ENCODE measurements around the gene ZC3H12D.

Gene ZC3H12D

DNA sequence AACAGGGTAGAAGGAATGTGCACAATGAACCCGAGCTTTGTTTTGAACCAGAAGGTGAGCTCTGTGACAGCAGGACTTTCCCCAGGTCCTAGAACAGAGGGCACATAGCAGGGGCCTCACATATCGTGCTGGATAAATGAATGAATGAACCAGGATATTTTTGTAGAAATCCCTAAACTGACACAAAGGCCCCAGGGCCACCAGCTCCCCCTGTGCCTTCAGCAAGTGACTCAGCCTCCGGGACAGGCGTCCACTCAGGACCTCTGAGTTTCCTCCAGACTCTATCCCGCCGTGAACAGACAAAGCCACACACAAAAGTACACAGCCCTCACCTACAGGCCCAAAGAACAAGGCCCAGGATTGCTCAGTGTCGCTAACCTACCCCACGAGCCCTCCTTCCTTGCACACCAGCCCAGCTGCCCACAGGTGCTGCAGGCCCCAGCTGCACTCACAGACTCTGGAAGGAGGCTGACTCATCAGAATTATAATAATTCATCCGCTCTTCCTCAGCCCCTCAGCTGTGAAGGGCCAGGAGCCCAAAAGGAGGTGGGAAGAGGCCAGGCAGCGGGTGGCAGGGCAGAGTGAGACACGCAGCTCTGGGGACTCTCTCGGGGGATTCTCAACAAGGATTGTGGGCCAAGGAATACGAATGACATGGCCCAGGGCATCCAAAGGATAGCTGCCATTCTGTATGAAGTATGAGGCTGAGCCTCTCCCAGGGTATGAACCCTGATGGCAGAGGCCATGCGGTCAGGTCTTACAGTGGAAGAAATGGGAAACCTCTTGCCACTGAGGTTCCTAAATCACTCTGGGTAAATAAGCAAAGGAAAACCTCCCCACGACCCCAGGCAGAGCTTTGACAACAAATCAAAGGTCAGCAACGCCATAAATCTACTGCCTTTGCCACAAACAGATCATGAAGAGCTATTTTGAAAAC, 43.8 kb downstream of the ZC3H12D start:
- no peak for DNase-seq

DNA sequence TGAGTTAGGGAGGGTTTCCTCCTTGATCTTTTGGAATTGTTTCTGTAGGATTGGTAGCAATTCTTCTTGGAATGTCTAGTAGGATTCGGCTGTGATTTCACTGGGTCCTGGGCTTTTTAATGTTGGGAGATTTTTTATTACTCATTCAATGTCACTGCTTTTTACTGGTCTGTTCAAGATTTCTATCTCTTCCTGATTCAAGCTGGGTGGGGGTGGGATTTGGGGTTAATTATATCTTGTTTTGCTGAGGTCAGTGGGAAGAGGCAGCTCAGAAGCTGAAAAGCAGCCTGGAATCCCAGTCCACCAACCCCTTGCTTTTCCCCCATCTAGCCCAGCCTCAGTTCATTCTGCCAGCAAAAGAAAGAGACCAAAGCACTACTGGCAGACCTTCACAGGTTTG, 45.2 kb downstream of the ZC3H12D start:
- no peak for DNase-seq

DNA sequence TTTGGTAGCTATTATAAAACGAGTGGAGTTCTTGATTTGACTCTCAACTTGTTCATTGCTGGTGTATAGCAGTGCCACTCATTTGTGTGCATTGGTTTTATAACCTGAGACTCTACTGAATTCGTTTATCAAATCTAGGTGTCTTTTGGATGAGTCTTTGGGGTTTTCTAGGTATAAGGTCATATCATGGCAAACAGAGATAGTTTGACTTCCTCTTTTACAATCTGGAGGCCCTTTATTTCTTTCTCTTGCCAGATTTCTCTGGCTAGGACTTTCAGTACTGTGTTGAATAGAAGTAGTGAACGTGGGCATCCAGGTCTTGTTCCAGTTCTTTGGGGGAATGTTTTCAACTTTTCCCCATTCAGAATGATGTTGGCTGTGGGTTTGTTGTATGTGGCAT, 46.0 kb downstream of the ZC3H12D start:
- no peak for DNase-seq

DNA sequence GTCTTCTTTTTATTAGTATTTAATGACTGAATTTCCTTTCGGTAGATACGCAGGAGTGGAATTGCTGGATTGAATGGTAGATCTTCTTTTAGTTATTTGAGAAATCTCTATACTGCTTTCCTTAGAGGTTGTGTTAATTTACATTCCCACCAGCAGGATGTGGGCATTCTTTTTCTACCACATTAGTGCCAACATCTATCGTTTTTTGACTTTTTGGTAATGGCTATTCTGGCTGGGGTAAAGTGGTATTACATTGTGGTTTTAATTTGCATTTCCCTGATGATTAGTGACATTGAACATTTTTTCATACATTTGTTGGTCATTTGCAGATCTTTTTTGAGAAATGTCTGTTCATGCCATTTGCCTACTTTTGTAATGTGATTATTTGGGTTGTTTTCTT, 47.6 kb downstream of the ZC3H12D start:
- DNase-seq, result no peak

DNA sequence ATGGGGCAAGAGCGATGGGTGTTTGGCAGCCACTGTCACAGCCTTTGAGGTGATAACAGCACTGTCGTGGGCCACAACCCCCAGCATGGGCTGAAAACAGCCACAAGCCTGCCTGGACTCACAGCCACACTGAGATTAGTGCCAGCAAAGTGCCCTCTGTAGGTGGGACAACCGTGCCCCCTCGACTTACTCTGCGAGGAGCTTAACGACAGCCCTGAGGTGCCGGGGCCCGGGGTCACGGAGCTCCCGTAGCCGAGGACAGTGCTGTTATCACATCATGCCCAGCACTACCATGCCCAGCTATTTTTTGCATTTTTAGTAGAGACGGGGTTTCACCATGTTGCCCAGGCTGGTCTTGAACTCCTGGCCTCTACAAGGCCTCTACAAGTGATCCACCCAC, 48.2 kb downstream of the ZC3H12D start:
- DNase-seq, result no peak

DNA sequence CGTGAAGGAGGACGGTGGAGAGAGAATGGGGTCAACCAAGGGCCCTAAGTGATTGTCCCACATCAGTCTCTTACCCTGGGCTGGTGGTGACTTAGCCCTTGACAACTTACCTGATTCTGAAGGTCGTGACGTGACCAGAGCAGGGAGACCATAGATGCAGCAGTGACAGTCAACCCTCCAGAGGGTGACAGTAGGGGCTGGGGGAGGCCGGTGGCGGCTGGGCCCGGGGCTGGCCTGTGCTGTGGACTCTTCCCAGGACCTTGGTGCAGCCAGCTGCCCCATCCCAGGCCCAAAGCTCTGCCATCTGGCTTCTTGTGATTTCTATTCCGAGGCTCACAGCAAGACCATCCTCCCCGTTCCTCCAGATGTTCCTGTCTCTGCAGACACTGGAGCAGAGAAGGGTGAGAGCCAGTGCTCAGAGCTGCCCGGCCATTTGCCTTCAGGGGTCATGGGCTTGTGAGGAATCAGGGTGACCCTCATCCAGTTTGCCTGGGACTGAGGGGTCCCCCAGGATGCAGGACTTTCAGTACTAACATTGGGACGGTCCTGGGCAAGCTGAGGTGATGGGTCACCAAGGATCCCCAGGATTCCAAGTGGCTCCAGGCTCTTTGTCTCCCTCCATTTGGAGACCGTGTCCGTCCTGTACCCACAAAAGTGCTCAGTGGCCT, 48.8 kb downstream of the ZC3H12D start:
- DNase-seq, result no peak

DNA sequence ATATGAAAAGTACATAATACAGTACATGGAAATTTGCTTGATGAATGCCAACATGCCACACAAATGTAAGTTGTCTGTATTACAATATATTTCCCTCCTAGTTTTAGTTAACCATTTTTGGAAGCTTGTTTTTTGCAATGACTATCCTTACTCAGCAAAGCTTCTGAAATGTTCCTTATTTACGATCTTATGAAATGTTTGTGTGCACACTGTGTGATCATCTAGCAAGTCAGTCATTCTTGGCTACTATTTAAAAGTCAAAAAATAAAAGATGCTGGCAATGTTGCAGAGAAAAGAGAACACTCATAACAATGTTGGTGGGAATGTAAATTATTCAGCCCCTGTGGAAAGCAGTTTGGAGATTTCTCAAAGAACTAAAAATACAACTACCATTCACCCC, 50.9 kb downstream of the ZC3H12D start:
- DNase-seq, result no peak

DNA sequence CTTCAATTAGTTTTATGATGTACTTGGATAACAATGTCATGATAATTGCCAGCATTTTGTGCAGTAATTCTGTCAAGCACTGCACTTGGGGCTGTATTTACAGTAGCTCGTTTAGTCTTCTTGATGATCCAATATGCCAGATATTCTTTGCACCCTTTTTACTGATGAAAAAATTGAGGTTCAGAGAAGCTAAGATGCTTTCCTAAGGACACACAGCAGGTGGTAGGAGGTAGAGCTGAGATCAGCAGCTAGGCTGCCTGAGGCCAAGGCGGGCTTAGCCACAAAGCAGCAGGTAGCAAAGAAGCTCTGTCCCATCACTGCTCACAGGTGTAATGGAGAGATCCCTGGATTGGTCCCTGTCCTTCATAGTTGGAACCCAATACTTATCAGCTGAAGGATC, 51.4 kb downstream of the ZC3H12D start:
- DNase-seq, result no peak

DNA sequence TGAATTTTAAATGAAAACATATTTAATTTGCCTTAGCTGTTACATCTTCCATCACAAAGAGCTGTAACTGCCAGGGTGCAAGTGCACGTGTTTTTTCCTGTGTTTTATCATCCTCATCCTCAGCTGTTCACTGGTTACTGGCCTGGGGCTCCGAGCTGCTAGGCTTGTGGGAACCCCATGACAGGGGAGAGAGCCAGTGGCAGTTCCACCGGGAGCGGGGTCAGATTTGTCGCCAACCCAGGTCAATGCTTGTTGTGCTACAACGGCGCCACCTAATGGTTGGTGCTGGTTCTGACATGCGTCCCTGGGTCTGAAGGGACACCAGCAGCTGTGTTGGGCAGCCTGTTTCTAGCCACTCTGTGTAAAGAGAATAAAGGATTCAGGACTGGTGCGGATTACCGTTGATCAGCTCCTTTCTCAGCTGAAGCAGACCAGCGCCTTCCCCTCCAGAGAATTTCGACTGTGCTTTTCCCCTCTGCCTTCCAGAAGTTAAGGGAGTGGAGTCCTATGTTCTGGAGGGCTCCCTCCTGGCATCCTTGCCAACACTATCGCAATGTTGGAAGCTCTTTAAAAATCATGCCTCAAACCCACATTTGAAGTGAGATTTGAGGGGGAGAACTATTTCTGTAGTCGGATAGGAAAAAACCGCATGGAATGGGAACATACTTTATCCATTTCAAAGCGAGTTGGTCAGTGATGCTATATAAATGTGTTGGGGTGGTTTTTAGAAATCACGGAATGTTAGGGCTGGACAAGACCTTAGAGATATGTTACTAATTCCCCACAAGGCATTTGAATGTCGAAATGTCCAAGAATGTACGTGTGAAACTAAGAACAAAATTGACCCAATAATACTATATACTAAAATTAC, 52.7 kb downstream of the ZC3H12D start:
- DNase-seq, result peak; percentile 72

DNA sequence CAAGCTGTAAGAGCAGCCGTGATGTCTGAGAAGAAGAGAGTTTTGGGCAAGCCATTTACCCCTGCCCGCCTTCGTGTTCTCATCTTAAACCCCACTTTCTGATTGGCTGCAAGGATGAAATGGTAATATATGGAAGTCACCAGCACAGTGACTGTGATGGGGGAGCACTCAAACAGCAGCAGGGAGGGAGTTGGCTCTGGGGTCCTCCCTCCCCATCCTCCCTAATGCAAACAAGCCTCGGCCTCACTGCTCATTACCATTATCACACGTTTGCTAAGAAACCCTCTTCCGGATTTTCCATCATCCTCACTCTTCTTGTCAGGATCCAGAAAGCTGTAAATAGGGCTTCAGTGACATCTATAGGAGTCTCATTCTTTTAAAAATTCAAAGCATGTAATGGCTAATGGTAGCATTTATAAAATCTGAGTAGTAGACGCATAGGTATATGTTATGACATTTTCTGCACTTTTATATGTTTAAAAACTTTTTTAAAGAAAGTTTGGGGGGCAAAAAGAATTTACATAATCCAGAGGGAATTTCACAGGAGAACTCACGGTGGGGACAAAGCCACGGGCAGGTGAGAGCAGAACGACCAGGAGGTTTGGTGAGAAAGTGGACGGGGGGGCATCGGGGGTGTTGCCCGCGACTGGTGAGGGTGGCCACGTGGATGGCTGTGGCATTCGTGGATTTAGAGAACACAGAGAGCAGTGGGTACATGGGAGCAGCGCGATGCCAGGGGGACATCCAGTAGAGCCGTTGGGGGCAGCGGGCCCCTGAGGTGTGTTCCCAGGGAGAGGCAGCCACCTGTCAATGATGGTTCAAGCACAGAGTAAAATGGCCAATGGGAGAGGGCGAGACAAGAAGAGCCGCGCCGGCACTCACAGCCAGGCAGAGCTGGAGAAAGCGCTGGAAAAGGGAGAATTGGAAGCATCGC, 55.1 kb downstream of the ZC3H12D start:
- no peak for DNase-seq

DNA sequence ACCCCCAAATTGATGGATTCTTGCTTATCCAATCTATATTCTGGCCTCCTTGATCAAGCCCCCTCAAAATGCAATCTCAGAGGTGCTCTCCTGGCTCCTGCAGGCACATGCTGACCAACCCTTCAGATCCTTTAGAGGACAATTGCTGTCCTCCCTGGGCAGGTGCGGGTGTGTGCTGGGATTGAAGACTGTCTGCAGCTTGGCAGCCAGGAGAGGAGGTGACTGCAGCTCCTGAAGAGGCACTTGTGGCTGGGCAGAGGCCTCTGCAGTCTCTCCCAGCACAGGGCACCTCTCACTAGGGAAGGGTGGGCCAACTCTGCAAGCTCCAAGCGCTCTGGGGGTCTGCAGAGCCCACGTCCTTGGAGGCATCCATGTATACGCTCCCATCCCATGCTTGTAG, 56.2 kb downstream of the ZC3H12D start:
- DNase-seq, result no peak

DNA sequence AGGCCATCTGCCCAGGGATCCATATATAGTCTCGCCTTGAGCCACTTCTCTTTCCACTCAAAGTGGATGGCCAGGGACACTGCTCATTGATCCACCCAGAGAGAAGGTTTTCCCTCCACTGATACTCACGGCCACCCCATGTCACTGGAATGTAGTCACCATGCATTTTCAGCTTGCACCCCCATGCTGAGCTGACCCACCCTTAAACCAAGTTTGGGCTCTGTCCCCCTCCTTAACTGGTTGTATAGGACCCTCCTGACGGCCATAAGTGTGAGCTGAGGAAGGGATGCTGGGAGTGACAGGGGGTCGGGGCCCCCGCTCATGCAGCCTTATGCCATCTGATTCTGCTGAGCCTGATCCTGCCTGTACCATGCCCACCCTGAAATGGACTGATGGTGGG, 59.1 kb downstream of the ZC3H12D start:
- DNase-seq, result no peak

DNA sequence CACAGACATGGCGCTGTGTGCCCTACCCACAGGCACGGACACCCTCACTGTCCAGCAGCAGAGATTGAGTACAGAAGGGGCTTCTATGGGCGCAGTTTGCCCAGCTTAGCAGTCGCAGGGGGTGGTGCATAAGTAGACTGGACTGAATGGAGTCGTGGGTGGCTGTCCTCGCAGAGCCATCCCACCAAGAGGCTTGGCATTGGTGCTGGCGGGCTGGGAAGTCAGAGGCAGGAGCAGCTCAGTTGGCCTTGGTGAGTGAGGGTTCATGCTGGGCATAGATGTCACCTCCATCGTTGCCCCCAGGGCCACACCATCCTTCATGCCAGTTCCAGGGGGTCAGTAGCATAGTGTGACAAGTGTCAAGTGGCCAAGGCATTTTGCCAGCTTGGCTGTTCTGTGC, 59.6 kb downstream of the ZC3H12D start:
- DNase-seq, result no peak

DNA sequence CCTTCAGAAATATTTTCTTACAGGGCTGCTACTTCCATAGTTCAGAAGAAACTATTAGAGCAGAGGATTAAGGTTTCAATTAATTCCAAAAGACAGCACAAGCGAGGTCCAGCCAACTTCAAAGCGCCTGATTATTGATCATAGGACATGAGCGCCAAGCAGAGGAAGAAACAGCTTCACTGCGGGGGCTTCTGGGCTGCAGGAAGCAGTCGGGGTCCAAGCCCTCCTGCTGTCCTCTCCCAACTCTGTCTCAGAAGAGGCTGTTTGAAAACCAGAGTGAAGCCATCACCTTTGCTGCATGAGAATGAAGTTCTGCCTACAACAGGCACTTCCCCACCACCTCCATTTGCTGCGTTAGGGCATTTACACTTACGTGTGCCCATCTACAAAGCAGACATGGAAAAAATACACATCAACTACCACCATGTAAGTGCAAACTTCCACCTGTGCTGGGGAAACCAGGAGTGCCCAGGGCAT, 60.8 kb downstream of the ZC3H12D start:
- DNase-seq, result no peak

DNA sequence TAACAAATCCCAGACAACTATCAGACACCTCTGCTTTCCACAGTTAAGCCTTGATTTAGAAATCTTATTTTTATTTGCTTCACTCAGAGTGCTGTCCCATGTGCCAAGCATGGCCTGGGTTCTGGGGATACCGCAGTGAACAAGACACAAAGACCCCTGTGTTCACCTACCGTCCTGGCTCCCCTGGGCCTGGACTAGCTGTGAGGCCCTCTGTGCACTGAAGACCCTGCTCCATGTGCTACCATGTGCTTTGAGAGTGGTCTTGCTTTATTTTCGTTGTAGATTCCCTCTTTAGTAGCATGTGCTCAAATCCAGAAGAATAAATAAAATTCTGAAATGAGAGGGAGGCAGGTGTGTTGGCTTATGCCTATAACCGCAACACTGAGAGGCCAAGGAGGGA, 62.2 kb downstream of the ZC3H12D start:
- DNase-seq, result no peak

DNA sequence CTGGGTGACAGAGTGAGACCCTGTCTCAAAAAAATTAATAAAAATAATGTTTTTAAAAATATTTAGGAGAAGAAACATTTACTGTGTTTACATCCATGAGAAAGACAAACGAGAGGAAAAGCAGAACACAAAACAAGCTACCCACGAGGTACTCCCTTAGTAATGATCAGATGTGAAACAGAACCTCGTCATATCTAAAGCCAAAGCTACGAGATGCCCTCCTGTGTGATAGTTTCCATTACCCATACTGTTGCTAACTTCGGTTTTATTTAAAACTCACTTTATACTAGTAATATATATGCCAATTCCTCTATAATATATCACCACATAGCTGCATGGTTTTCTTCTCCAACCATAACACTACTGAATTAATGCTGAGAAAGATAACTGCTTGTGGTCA, 63.7 kb downstream of the ZC3H12D start:
- DNase-seq, result no peak

DNA sequence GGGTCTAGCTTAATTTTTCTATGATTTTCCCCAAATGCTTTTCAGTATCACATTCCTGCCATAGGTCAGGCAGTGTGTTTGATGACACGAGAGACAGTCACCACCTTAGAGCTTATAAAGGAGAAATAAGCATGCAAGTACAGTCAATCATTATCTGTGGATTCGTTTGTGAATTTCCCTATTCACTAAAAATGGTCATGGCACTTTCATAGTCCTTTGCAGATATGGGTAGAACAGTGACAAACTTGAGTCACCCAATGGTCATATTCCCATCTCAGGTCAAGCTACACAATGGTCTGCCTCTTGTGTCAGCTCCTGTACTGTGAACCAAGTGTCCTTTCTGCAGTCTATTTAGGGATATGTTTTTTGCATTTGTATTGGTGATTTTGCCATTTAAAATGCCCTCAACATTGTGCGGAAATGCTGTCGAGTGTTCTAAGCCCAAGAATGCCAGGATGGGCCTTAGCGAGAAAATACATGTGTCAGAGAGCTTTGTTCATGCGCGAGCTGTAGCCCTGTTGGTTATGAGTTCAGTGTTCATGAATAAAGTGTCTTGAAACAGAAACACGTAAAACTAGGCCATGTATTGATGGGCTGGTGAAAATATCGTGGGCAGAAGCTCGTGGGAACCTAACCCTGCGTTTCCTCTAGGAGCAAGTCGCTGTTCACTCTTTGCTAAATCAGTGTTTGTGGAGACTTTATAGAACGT, 65.0 kb downstream of the ZC3H12D start:
- DNase-seq, result no peak

DNA sequence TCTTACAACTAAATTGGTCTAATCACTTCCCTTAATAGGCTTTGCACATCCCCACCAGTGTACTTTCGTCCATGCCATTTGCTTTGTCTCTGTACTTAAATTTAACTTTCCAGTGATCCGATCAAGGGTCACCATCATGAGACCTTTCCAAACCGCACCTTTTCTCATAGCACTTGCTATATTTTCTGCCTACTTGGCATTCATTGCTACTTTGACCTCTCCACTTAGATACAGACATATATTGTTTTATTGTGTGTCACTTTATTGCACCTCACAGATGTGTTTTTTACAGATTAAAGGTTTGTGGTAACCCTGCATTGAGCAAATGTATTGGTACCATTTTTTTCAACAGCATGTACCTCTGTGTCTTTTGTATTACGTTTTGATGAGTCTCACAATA, 70.0 kb downstream of the ZC3H12D start:
- DNase-seq, result no peak

DNA sequence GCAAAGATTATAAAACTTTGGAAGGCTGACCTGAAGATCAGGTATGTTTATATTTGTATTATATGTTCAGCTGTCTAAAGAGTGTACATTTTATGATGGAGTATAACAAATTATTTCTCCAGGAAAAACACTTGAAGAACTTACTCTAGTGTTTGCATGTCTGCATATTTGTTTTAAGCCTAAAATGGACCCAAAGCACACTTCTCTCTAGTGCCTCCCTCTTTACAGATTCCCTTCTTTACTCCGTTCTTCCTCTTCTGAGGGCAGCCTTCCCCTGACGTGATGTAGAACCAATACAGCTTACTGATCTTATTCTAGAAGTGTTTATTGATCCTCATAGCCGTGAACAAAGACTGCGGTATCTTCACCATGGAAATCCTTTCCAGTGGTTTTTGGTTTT, 70.8 kb downstream of the ZC3H12D start:
- no peak for DNase-seq

DNA sequence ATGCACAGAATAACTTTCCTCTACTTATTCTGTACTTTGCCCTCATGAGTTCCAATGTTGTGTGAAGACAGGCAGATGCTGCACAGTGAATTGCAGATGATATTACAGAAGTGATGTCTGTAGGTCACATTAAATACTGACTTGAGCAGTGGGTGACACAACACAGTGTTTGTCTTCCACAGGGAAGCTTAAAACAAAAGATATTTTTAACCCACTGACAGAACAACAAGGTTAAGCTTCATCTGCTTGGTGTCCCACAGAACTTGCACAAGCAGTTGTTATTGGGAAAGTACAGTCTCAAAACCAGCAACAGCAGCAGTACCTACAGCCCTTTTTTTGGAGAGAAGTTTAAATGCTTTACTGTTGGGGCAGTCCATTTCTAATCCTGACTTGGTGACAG, 74.3 kb downstream of the ZC3H12D start:
- DNase-seq, result no peak

DNA sequence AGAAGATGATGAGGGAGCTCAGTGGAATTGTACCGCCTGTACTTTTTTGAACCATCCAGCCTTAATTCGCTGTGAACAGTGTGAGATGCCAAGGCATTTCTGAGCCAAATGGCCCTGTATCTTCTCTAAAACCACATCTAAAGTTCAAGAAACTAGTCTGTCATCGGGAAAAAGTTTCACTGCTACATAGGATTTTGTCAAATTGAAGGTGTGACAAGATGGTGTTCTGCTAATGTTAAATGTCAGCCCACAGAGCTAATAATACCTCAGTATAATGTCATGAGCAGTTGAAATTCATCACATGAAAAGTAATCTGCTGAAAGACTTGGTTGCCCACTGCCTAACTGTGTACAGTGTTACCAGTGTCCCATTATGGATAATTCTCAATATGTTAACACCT, 75.2 kb downstream of the ZC3H12D start:
- DNase-seq, result no peak

Data from KG1 (cell line).